Endometrium (tissue), 2 donors: ENCODE results near the gene MAMLD1.

ENCODE experiments used
- FAIRE-seq: peaks from 2 replicates; lab custom pipeline; 2012; peaks lifted over from hg19 to GRCh38; lab: Jason Lieb, UNC
- donor health status: control.
- donor health status: control.

The MAMLD1 gene

DNA sequence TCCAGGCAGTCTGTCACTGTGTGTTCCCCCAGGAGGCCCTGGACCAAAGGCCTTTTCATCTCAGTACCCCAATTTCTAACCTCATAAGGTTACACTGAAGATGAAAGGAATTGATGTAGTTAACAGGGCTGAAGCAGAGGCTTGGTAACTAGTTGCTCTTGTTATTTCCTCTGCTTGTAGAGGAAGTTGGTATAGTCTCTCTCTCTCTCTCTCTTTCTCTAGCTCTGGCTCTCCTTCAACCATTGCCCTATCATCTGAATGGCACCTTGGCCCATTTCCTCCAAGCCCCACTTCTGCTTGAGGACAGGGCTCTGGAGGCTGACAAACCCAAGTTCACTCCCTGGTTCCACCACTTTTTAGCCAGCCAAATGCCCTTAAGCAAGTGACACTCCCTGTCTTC, 96.1 kb downstream of the MAMLD1 start:
- no peak for FAIRE-seq

DNA sequence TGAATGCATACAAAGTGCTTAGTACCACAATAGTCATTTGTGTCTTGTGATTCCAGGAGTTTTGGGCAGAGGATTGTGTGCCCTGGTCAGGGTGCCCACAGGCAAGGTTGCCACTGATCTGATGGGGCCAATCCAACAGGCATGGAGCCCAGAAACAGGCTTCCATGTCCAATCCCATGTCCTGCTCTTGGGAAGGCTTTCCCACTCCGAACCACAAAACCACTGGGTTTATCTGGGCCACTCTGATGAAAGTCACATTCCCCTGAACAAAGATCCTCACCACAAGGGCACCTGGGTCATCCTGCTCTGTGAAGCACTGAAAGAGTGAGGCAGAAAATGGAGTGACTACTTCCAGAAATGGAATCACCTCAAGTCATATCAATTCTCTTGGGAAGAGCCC, 96.9 kb downstream of the MAMLD1 start:
- no peak for FAIRE-seq

DNA sequence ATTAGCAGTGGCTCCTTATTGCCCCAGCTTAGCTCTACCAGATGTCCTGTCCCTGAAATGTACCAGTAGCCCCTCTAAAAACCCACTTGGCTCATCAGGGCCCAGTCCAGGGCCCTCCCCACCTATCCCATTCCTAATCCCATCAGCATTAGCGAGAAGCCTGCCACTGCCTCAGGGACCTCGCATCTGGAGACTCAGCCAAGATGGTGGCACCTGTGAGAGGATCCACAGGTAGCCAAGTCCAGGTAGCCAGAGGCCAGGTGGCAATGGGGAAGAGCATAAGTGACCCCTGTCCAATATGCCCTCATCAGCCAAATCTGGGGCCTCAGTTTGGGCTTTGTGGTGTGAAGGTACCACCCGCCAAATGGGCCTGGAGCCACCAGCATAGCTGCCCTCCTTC, 97.7 kb downstream of the MAMLD1 start:
- FAIRE-seq = no peak

DNA sequence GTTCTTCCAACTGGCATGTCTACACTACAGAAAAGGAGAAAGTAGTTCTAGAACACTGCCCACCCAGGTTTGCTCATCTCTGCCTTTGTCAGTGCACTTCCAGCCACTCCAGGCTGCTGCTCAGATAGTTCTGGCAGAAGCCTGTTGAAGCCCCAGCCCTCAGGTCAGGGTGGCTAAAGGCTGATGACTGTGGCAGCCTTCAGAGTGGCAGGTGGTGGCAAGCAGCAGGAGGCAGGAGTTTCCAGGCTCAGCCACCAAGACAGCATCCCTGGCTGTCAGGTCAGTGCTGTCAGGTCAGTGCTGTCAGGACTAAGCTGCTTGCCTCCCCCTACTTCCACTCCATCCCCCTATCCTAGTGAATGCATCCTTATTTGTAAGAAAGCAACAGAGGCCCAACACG, 100.4 kb downstream of the MAMLD1 start:
- no peak for FAIRE-seq

DNA sequence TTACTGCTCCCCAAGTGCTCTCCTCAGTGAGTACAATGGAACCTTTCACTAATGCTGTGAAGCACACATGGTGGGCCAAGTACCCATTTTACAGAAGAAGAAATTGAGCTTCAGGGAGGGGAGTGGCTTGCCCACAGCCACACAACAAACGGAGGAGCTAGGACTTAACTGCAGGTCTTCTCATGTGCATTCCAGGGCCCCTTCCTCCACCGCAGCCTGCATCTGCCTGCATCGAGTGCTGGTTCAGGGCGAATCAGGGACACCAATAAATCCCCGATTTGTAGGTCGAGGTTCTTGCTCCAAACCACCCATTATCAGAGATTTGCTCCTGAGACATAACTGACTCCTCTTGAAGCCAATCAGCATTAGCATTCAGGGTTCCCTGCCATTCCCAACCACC, 100.9 kb downstream of the MAMLD1 start:
- no peak for FAIRE-seq

DNA sequence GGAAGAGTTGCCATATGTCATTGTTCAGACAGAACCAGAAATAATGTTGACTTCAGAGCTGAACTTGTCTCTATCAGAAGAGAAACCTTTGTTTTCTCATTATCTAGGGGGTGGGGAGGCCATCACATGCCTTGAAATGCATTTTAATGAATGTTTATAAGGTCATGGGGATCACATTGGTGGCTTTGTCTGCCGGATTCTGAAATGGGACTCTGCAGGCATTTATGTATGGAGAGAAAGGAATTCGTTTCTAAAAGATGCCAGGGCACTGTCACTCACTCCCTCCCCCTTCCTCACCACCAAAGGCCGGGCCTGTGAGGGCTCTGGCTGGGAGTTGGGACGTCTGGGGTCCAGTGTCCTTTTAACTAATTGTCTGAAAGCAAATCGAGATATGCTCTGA, 102.2 kb downstream of the MAMLD1 start:
- FAIRE-seq = no peak

DNA sequence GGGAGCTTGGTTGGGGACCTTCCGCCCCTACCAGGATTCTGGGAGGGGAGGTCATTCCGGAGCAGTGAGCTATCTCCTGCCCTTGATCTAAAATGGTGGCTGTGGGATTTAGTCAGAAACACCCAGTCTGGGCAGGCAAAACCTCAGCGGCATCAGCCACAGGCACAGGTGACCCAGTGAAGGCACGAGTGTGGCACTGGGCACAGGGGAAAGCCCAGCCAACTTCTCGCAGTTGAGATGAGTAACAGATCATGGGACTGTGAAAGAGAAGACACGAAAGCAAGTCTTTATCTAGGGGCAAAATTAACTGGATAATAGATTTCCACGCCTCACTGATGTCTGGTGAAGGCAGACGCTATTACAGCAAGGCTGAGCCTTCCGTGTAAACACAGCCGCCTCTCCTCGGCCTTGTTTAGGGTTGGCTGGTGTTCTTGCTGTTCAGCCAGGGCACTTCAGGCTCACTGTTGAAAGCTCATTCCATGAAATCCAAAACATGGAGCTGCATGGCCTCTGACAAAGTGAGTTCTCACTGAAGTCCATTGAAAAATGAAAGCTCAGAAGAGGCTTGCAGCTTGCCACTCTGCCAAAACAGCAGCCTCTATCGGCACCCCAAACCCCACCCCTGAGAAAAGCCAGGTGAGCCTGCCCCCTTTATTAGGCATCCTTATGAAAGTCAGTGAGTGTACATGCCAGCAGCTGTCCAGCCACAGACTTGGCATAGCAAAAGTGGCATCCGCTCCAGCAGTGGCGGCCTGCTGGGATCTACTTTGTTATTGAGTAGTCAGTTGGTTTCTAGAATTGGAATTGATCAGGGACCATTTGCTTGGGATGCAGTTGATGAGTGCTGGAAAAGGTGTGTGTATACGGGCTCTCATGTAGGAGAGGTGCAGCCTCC, 103.0 kb downstream of the MAMLD1 start:
- FAIRE-seq = no peak

DNA sequence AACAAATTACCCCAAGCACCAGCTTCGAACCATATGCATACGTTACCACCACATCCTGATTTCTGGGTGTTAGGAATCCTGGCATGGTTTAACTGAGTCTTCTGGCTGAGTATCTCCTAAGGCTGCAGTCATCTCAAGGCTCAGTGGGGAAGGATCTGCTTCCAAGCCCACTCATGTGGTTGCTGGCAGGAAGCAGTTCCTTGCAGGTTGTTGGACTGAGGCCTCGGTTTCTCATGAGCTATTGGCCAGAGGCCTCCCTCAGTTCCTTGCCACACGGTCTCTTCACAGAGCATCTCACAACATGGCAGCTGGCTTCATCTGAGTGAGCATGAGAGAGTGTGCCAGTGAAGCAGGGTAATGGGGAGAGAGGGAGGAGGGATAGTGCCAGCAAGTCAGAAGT, 109.2 kb downstream of the MAMLD1 start:
- FAIRE-seq = no peak

DNA sequence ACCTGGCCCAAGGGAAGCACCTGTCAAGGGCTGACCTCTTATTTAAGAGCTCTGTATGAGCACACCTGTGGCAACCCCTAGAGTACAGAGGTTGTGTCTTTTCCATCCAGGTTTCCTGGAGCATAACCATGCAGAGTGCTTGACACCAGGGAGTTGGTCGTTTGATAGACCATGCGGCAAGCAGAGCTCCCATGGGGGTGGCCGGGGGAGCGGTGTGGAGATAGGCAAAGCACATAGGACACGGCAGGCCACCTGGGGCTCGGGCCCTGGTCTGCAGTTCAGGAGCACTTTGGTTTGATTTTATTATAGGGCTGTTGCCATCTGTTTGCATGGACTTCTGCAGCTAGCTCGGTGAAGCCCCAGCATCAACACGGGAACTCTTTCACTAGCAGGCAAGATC, 110.3 kb downstream of the MAMLD1 start:
- no peak for FAIRE-seq

DNA sequence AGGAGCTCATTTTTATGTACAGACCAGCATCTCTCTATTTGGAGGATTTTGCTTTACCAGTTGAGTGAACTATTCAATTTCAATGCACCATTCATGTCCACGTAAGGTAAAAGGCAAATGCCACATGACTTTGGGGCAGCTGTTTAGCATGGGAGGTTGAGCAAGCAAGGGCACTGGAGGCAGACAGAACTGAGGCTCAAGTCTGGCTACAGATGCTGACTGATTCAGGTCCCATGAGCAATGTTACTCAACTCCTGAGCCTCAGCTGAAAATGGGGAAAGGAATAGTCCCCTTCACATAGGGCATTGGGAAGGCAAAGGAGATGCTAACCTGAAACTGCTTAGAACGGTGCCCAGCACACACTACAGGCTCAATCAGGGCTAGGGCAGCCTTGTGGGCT, 112.3 kb downstream of the MAMLD1 start:
- no peak for FAIRE-seq

DNA sequence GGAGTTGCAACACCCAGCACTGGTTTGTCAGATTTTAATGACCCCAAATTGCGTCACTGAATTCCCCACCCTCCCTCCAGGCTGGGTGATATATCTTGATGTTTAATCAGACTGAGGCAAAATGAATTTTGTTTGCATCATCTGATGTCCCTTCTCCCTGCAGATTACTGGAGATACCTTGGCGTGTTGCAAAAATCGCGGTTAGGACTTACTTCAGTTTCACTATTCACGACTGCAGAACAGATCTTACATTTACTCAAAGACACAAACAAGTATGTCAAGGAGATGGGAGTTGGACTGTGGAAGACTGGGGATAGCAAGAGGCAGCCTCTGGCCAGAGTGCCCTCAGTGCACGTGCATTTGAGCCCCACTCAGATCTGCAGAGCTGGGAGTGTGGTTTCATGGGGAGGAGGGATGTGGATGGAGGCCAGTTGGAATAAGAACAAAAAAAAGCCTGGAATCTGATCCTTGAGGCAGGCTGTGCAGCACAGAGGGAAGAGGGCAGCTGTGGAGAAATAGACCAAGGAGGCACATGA, 113.1 kb downstream of the MAMLD1 start:
- no peak for FAIRE-seq

DNA sequence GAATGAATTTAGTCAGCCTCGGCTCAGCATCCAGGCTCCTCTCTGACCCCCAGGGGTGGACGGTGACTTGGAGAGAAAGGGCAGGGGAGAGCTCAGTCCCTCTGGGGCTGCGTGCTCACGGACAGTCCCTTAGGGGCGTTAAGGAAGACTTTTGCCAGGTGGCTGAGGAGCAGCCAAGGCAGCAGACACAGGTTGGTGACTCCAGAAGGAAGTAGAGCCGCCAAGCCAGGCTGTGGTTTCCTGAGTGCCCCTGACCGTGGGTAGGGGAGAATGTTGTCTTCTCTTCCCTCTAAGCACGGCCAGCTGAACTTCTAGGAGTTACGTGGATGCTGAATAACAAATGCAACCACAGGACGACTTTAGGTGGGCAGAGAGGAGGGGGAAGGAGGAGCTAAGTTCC, 114.3 kb downstream of the MAMLD1 start:
- FAIRE-seq = no peak

DNA sequence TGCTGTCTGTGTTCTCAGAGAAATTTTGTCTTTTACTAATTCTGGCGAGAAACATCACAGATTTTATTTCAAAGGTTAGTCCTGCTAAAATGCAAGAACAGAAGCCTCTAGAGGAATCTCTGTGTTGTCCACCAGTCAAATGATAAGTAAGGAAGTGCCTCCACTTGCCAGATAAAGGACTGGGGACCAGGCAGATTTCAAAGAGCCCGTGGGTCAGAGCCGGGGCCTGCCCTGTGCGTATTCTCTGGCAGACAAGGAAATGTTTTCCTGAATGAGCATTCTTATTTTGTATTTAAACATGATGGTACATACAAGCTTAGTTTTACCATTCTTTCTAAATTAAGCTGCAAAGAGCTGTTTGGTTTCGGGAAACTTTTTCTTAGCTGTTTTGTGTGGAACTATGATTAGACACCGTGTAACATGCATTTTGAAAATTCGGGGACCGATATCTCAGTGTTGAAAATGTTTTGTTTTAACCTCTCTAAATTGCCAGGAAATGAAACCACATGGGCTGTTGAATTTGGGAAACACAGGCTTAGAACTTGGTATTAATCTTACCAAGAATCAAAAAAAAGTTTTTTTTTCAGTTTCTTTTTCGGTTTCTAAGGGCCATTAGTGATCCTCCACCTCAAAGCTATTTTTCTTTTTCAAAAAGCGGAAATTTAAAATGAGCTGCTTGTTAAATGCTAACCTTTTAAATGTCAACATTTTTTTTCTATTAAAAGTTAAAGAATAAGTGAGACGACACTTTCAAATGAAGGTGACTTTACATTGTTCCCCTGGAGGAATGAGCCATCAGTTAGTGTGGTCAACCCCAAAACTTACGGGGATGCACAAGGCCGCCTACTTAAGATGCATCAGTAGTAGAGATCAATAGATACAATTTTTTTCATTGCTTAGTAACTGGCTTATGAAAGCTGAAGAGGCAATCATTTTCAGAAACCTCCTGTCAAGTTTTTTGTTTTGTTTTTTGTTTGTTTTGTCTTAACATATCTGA, 115.7 kb downstream of the MAMLD1 start:
- no peak for FAIRE-seq

DNA sequence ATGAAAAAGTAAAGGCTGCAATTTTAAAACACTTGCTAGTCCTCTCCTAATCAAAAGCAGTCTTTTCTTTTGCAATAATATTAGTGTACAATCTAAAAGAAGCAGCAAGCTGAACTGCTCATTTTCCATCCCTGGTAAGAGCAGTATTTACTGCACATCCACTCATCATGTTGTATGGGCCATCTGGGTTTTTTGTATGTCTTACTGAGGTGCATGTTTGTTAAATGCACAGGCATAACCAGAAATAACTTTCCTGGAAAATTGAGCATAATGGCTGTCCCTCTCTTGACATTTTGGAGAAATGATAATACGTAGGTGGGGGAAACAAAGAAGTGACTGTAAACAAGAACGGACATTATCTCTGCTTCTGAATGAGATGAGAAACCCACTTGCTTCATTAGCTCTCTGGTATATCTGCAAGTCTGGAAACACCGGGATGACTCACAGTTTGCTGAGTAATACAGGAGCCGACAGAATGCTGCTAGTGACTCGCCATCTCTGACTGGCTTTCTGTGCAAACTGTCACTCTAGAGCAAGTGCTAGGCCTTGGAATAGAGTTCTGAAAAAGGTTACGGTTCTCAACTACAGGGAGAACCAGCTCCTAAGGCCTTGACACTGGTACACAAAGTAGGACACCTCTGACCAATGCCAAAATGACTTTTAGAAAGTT, 119.6 kb downstream of the MAMLD1 start:
- FAIRE-seq = no peak

DNA sequence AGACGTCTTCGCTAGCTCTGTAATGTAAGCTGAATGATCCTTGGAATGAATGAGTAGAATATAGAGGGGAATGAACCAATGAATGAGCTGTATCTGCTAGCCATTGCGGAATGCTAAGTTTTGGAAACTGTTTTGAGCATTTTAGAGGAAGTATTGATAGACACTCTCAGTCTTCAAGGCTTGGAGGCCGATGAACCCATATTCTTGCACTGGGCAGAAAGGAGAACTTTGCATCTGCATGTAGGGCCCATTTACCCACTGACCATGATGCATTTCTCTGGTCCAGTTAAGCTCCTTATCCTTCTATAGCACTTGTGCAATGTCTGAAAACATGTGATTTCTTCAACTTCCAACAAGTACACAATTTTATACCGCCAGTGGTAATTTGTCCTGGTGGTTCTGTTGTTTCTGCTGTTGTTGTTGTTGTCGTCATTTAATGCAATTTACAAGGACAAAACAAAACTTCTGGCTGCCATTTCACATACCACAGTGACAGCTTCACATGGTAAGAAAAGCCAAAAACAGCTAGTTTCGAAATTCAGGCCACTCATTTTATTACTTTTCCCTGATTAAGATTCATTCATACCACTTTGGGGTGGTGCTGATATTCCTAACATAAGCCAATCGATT, 120.4 kb downstream of the MAMLD1 start:
- FAIRE-seq = no peak

DNA sequence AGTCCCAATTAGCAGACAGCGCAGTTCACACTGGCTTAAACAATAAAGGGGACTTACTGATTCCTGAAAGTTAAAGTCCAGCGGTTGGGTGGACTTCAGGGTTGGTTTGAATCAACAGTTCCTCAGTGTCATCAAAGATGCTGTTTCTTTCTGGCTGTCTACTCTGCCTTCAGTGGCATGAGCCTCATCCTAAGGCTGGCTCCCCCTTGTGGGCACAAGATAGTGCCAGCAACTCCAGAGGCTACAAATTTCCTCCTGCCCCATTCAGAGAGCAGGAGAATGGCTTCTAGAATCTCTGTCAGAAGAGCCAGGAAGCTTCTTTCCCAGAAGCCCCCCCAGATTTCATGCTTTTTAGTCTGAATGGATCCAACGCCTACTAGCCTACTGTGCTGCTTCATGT, 122.9 kb downstream of the MAMLD1 start:
- FAIRE-seq = no peak

DNA sequence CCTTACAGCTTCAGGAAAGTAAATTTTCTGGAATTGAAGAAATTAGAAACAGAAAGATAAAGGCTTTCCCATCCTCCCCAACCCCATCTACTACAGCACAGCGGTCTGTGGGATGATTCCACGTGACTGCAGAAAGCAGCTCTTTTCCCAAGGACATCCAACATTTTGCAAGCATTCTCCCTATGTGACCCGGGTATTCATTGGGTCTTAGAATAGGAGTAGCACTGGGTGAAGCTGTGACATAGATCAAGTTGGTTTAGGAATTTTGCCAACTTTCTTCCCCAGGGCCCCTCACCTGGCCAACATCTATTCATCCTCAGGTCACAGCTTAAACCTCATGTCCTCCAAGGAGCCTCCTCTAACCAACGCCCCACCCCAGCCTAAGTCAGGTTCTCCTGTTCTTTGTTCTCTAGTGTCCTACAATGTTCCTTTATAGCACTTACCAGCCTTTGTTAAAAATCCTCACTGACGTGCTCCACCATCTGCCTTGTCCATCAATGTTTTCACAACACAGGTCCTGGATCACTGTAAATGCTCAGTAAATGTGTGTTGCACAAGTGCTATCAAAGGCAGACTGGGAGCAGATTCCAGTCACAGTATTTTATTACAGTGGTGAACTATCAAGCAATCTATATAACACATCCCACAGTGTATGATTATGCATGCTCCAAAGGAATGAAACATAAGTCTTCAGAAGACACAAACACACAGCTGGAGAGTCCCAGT, 124.4 kb downstream of the MAMLD1 start:
- no peak for FAIRE-seq

DNA sequence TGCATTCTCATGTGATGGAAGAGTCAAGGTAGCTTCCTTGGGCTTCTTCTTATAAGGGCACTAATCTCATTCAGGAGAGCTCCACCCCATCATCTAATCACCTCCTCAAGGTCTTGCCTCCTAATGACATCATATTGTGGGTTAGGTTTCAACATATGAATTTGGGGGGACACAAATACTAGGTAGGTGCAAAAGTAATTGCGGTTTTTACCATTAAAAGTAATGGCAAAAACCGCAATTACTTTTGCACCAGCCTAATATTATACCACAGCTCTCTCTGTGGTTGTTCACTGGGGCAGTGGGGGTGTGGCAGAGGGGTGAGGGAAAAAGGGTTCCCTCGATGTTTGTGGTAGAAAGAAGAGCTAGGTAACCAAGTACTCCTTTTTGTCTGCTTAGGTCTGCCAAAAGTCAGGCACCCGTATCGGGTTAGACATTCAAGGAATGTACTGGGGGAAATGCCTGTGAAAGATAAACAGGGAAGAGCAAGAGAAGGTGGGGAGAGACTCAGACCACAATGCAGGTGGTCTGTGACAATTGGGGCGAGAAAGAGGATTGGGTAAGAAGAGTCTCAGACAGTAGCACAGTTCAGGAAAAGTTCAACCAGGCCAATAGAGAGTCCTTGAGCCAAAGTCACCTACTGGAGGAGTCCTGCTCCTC, 126.4 kb downstream of the MAMLD1 start:
- FAIRE-seq = no peak

DNA sequence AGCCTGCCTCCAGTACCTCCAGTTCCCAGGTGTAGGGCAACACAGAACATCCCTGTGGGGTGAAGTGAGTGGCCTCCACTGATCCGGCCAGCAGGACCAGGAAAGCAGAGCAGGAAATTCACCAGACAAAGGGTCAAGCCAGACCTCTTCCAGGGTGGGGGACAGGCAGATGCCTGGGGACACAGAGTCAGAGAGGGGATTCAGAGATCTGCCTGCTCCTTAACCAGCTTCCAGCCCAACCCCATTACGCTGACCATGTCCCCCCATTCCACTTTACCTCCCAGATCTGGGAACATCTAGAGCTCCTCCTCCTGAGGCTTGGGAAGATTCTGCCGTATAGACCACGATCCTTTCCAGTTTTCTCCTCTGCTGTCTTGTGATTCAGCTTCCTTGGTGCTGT, 132.4 kb downstream of the MAMLD1 start:
- FAIRE-seq = no peak

DNA sequence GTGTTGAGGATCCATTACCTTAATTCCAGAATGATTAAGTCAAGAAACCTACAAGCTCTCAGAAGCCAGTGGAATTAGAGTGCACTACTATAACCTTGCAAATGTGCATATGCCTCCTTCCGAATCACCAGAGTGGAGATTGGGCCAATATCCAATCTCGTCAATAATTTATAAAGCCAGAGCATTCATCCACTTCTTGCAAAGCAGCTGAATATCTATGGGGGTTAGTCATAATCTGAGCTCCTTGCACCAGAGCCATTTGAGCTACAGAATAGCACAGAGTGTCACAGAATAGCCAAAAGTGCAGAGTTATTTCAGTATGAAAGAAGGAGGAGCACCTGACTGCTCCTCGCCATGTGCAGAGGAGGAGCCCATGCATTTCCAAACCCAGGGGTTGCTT, 136.1 kb downstream of the MAMLD1 start:
- no peak for FAIRE-seq

DNA sequence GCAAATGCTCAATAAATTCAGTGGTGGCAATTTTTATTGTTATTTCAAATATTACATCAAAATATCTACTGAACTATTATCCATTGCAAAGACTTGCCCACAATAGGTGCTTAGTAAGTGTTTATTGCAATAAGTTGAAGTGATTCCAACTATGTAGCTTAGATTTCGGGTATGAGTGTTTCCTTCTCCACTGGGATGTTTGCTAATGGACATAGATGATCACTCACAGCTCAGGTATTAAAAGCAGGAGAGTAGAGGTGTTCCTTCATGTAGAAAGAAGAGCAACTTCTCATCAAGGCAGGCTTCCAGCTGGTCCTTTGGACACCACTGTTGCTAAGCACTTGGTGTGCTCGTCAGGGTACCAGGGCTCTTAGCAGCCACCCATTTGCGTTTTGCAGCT, 139.0 kb downstream of the MAMLD1 start:
- no peak for FAIRE-seq
